AG04449 (cell line): ENCODE measurements around the gene SERPINE1.
"Not testable (repeated sequence)": the region's sequence is repeated elsewhere in the genome, so short reads cannot be mapped to it uniquely, and the experiment has no call there.

Source experiments
- CTCF ChIA-PET: fragments of 350-600 bp; formaldehyde crosslinking; extraction: SDS; loops from one replicate; lab custom pipeline; 2021; ENCODE audit warnings: antibody characterized with exemption; lab: Yijun Ruan, JAX
- POLR2A ChIA-PET: fragments of 400-600, 350-600 bp; formaldehyde crosslinking; extraction: SDS; loops from one replicate; lab custom pipeline; 2020; ENCODE audit warnings: antibody characterized with exemption, inconsistent platforms; lab: Yijun Ruan, JAX
- DNase-seq: peaks from one replicate; pipeline ENCODE4 v3.0.0-alpha.2; 2010; ENCODE audit warnings: low read depth, low spot score
- H3K4me3 ChIP-seq: 2 replicates; pipeline ENCODE4 v1.5.1; 2011; ENCODE audit warnings: low read depth, mild to moderate bottlenecking, control low read depth, low read length
- TF ChIP-seq, protein P1 (sequence below): IDR thresholded peaks from one replicate; pipeline ENCODE4 v1.5.1; 2011; ENCODE audit warnings: mild to moderate bottlenecking, moderate library complexity, low read length, control low read depth, inconsistent platforms; ENCODE audit not compliant: insufficient read depth; ENCODE audit errors: missing control alignments

Gene SERPINE1

DNA sequence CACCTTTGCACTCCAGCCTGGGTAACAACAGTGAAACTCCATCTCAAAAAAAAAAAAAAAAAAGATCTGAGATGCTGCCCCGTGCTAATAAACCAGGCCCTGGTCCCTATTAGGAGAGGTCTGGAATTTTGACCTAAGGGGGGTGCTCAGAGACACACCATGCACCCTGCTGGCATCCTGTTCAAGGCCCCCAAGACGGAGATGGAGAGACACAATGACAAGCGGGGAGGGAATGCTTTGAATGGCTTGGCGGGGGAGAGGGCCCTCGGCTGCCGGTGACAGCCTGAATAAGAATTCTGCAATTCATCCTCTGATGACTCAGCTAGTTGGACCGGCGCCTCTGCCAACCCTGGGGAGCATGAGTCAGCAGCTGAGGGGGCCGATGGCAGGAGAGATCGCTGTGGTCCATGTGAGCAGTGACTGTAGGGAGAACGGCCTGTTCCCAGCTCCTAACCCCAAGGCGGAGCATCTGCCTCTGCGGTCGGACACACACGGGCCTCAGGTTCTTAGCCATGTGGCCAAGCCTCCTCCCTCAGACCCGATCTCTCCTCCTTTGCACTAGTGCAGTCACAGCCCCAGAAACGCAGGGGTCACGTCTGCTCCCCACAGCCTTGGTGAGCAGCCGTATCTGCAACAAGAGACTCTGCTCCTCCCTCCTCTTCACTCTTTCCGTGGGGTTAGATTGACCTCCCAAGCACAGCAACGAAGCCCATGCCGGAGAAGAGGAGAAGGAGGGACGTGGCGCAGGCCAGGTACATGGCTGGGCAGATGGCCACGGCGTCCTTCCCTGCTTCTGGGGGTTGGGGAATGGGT, 26.7 kb upstream of the SERPINE1 start:
- DNase-seq: peak; percentile 93
- ChIA-PET CTCF (interaction anchor here (0.6 to 7.1 kb wide), 10 partner anchors 12 to 71 kb away, joined by 3 to 55 read pairs (median 3); no protein-coding TSS in a partner anchor), POLR2A (interaction anchor here (0.9 to 8.2 kb wide), 12 partner anchors 9 to 39 kb away, joined by 3 to 106 read pairs (median 8); partner anchors contain the start of genes SERPINE1 and TRIM56)
- TF ChIP-seq, protein P1, sequence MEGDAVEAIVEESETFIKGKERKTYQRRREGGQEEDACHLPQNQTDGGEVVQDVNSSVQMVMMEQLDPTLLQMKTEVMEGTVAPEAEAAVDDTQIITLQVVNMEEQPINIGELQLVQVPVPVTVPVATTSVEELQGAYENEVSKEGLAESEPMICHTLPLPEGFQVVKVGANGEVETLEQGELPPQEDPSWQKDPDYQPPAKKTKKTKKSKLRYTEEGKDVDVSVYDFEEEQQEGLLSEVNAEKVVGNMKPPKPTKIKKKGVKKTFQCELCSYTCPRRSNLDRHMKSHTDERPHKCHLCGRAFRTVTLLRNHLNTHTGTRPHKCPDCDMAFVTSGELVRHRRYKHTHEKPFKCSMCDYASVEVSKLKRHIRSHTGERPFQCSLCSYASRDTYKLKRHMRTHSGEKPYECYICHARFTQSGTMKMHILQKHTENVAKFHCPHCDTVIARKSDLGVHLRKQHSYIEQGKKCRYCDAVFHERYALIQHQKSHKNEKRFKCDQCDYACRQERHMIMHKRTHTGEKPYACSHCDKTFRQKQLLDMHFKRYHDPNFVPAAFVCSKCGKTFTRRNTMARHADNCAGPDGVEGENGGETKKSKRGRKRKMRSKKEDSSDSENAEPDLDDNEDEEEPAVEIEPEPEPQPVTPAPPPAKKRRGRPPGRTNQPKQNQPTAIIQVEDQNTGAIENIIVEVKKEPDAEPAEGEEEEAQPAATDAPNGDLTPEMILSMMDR: no peak
- H3K4me3 ChIP-seq: peak overlapping the region; percentile 23

DNA sequence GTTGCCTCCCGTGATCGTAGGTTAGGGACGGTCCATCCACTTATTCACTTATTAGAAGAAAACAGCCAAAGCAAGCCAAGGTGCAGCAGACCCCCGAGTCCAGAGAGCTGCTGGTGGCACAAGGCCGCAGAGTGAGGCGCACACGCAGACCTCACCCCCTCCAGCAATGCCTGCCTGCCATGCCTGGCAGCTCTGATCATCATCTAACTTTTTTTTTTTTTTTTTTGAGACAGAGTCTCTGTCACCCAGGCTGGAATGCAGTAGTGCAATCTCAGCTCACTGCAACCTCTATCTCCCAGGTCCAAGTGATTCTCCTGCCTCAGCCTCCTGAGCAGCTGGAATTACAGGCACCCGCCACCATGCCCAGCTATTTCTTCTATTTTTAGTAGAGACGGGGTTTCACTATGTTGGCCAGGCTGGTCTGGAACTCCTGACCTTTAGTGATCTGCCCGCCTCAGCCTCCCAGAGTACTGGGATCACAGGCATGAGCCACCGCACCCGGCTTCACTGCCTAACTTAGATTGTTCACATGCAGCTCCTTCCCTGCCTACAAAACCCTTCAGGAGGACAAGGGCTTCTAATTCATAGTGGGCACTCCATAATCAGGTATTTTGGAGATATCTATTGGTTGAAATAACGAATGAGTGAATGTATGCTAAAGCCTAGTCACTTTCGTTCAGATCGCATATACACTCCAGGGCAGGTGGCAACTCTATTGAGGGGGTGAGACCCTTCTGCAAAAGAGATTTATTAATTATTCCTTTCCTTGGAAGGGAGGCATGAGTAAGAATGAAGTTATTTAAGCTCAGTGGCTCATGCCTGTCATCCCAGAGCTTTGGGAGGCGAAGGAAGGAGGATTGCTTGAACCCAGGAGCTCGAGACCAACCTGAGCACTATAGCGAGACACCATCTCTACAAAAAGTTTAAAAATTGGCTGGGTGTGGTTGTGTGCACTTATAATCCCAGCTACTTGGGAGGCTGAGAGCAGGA, 25.8 kb upstream of the SERPINE1 start:
- POLR2A ChIA-PET: interaction anchor here (1.1 to 8.2 kb wide), 10 partner anchors 11 to 38 kb away, joined by 3 to 106 read pairs (median 8); partner anchors contain the start of genes SERPINE1 and TRIM56
- H3K4me3 ChIP-seq: no peak overlapping the region
- TF ChIP-seq, protein P1: no peak
- CTCF ChIA-PET: interaction anchor here (0.7 to 7.1 kb wide), 9 partner anchors 11 to 43 kb away, joined by 3 to 55 read pairs (median 3); no protein-coding TSS in a partner anchor
- no peak for DNase-seq

DNA sequence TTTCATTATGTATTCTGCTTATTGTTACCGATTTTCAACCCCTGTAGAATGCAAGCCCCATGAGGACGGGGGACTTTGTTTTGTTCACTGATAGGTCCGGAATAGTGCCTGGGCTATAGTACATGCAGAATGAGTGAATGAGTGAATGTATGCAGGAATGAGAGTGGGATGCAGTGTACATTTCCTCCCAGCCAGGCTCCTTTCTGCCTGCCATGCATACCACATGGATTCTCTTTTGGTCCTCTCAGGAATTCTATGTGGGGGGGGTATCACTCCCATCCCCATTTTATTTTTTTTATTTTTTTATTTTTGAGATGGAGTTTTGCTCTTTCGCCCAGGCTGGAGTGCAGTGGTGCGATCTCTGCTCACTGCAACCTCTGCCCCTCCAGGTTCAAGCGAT, 24.9 kb upstream of the SERPINE1 start:
- no peak overlapping the region for H3K4me3 ChIP-seq
- DNase-seq: no peak
- TF ChIP-seq, protein P1: no peak
- CTCF ChIA-PET: interaction anchor here (1.0 to 5.0 kb wide), 4 partner anchors 10 to 36 kb away, joined by 3 to 24 read pairs (median 3); no protein-coding TSS in a partner anchor
- POLR2A ChIA-PET: interaction anchor here (1.1 to 8.2 kb wide), 4 partner anchors 12 to 36 kb away, joined by 3 to 106 read pairs (median 24); partner anchors contain the start of gene SERPINE1

DNA sequence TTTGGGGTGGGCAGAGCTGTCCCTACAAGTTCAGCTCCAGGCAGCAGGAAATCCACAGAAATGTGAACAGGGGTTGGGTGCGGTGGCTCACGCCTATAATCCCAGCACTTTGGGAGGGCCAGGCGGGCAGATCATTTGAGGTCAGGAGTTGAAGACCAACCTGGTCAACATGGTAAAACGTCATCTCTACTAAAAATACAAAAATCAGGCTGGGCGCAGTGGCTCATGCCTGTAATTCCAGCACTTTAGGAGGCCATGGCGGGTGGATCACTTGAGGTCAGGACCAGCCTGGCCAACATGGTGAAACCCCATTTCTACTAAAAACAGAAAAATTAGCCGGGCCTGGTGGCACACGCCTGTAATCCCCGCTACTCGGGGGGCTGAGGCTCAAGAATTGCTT, 23.2 kb upstream of the SERPINE1 start:
- DNase-seq, H3K4me3 ChIP-seq: not testable (repeated sequence)
- ChIA-PET POLR2A (interaction anchor here (1.2 to 8.2 kb wide), 2 partner anchors 10 to 25 kb away, joined by 3 to 106 read pairs; partner anchors contain the start of gene SERPINE1), CTCF (interaction anchor here (0.9 to 5.0 kb wide), 4 partner anchors 8 to 19 kb away, joined by 3 to 24 read pairs (median 15); no protein-coding TSS in a partner anchor)

DNA sequence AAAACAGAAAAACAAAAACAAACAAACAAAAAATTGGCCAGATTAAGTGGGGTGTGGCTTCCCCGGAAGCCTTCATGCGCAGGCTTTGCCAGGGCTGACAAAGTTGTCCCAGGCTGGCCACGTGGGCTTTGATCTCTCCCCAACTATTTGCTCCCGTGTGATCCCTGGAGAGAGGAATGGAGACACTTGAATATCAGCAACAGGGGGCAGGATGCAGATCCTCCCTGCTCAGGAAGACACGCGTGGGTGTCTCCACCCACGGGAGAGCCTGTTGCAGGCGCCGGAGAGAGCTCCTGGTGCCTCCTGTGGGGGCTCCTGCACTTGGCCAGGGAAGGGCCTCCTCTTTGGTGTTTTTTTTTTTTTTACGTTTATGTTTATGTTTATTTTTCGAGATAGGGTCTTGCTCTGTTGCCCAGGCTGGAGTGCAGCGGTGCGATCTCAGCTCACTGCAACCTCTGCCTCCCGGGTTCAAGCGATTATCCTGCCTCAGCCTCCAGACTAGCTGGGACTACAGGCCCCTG, 22.7 kb upstream of the SERPINE1 start:
- ChIA-PET CTCF (interaction anchor here (0.9 to 5.0 kb wide), 4 partner anchors 8 to 19 kb away, joined by 3 to 24 read pairs (median 15); no protein-coding TSS in a partner anchor), POLR2A (interaction anchor here (0.6 to 8.2 kb wide), 4 partner anchors 10 to 30 kb away, joined by 3 to 106 read pairs (median 4); partner anchors contain the start of gene SERPINE1)
- TF ChIP-seq, protein P1: no peak
- DNase-seq: no peak
- no peak overlapping the region for H3K4me3 ChIP-seq
